GM12864 (cell line): Measurements from ENCODE around the gene PTPRB.

Source experiments
- DNase-seq: peaks from one replicate; pipeline ENCODE4 v3.0.0-alpha.2; 2011; ENCODE audit warnings: low read depth
- H3K4me3 ChIP-seq: 2 replicates; pipeline ENCODE4 v1.5.1; 2011; ENCODE audit warnings: mild to moderate bottlenecking, low read depth, low read length, control low read depth
- TF ChIP-seq, protein P1 (sequence below): IDR thresholded peaks from 2 replicates; pipeline ENCODE4 v1.5.1; 2011; ENCODE audit warnings: low read depth, mild to moderate bottlenecking, moderate library complexity, low read length, control low read depth, inconsistent platforms; ENCODE audit errors: missing control alignments

PTPRB gene

GRCh38 chr12:70644861-70645260 lies 7.6 kb upstream of the PTPRB start:
- no peak for DNase-seq
- no peak overlapping the region for H3K4me3 ChIP-seq
- TF ChIP-seq, protein P1, sequence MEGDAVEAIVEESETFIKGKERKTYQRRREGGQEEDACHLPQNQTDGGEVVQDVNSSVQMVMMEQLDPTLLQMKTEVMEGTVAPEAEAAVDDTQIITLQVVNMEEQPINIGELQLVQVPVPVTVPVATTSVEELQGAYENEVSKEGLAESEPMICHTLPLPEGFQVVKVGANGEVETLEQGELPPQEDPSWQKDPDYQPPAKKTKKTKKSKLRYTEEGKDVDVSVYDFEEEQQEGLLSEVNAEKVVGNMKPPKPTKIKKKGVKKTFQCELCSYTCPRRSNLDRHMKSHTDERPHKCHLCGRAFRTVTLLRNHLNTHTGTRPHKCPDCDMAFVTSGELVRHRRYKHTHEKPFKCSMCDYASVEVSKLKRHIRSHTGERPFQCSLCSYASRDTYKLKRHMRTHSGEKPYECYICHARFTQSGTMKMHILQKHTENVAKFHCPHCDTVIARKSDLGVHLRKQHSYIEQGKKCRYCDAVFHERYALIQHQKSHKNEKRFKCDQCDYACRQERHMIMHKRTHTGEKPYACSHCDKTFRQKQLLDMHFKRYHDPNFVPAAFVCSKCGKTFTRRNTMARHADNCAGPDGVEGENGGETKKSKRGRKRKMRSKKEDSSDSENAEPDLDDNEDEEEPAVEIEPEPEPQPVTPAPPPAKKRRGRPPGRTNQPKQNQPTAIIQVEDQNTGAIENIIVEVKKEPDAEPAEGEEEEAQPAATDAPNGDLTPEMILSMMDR, result no peak

DNA sequence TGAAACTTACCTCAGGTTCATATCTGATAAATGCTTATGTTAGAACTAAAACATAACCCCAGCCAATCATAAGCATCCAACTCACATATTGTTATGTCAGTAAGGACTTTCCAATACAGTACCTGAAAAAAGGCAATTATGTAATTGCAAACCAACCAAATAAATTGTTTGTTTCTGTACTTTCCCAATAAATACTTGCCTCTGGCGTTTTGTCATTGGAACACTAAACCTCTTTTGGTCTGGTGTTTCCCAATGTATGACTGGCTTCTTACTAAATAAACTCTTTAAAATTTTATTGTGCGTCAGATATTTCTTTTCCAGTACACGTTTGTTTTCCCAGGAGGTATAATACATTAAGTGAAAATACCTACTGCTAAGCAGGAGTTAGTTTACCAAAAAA lies 6.7 kb upstream of the PTPRB start:
- no peak overlapping the region for H3K4me3 ChIP-seq
- DNase-seq, result no peak
- TF ChIP-seq, protein P1, result no peak

- TF ChIP-seq, protein P1, result no peak
- H3K4me3 ChIP-seq, result no peak overlapping the region
- no peak for DNase-seq
These were observed 4.5 kb upstream of the PTPRB start for GRCh38 chr12:70641691-70642090.

DNA sequence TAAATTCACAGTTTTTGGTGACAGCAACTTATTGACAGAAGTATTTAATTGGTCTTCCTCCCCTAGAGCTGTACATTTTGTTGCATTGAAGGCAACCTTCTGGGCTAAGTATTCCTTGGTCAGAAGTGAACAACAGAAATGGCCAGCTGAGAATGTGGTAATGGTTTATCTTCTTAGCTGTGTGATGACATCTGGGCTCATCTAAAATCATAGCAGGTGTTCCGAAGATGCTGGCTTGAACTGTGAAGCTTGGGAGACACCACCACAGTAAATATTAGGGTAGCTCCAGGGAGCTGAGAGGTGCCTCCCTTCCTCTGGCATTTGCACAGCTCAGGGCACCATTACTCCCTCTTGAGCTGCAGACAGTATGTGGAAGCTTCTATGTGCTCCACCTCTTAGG lies 3.7 kb upstream of the PTPRB start:
- TF ChIP-seq, protein P1, result no peak
- DNase-seq, result no peak
- no peak overlapping the region for H3K4me3 ChIP-seq

DNA sequence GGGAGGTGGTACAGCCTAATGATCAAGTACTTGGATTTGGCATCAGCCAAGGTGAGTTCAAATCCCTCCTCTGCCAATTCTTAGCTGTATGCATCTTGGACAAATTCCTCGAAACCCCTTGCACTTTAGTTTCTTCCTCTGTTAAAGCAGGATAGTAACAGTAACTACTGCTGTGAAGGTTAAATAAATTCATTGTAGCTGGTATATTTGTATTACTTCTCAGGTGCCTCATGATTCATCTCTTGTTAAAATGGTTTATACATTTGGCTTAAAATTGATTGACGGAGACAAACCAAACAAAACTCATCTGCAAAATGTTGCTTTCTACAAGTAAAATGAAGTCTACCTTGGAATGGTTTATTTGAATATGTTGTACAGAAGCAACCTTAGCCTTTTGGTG lies 2.3 kb upstream of the PTPRB start:
- no peak for DNase-seq
- H3K4me3 ChIP-seq, result no peak overlapping the region

DNA sequence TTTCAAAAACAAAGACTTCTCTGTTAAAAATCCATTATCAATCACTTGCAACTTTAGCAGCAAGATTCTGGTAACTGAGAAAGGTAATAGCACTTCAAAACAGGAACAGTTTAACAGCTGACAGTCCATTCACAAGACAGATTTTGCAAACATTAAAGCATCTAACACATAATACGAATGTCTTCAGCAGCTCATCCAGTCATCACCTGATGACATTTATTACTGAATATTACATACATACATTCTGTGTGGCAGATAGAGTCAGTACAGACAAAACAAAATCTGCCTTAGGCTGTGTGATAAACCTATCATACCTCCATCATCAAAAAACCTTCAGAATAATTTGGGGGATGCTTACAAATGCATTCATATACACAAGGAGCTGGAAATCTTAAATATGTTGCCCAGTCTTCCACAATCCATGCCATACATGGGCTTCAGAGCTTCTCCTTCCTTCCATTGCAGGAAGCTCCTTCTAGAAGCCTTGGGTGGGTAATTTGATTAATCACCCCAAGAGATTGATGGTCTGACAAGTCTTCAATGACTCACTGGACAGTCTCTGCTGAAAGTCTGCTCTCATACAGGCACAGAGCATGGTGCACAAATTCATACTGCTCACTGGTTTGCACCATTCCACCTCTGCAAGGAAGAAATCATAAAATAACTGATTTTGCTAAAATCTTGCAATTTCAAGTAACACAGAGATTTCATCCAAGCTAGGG lies 1.6 kb upstream of the PTPRB start:
- no peak for DNase-seq
- no peak overlapping the region for H3K4me3 ChIP-seq
- TF ChIP-seq, protein P1, result no peak

More for the DNA sequence above, 2.3 kb upstream of the PTPRB start:
- TF ChIP-seq, protein P1, result no peak

GRCh38 chr12:70635755-70636154 lies 1.5 kb downstream of the PTPRB start:
- no peak overlapping the region for H3K4me3 ChIP-seq
- no peak for DNase-seq
- TF ChIP-seq, protein P1, result no peak
